OCI-LY3 (cell line): Measurements from ENCODE around the gene TATDN2.
A peak's percentile ranks its signal among the peaks of the same experiment; 100 is the strongest.

Experiments used
- H2AFZ ChIP-seq: fragments of 200-600, 300-600 bp; shearing (Covaris generic); 2 replicates; pipeline ENCODE4 v1.6.0; 2014; ENCODE audit warnings: antibody characterized with exemption, low read depth, low read length
- H3K27ac ChIP-seq: fragments of 200-600, 300-600 bp; sonication (generic); 2 replicates; pipeline ENCODE4 v1.5.1; 2014; ENCODE audit warnings: mild to moderate bottlenecking, low read length, moderate library complexity, mixed read lengths
- H3K27me3 ChIP-seq: fragments of 200-600, 300-600 bp; sonication (generic); 2 replicates; pipeline ENCODE4 v1.6.1; 2014; ENCODE audit warnings: low read depth, low read length, mixed read lengths
- H3K36me3 ChIP-seq: fragments of 200-600, 300-600 bp; sonication (generic); replicated peaks from 2 replicates; pipeline ENCODE3; 2014; ENCODE audit warnings: low read depth, low read length, mixed read lengths
- H3K4me1 ChIP-seq: fragments of 300-600, 200-600 bp; sonication (generic); 2 replicates; pipeline ENCODE4 v1.6.1; 2014; ENCODE audit warnings: low read length, mixed read lengths
- H3K4me2 ChIP-seq: fragments of 200-600, 300-600 bp; sonication (generic); 2 replicates; pipeline ENCODE4 v1.6.1; 2014; ENCODE audit warnings: low read length, mixed read lengths
- H3K4me3 ChIP-seq: fragments of 300-600, 200-600 bp; sonication (generic); 2 replicates; pipeline ENCODE4 v1.5.1; 2014; ENCODE audit warnings: antibody characterized with exemption, mild to moderate bottlenecking, low read length, moderate library complexity
- H3K79me2 ChIP-seq: fragments of 300-600, 200-600 bp; shearing (Covaris generic); 2 replicates; pipeline ENCODE4 v1.6.1; 2014; ENCODE audit warnings: mild to moderate bottlenecking, low read length, mixed read lengths
- H3K9ac ChIP-seq: fragments of 300-600, 200-600 bp; shearing (Covaris generic); 2 replicates; pipeline ENCODE4 v1.6.0; 2014; ENCODE audit warnings: mild to moderate bottlenecking, low read length, moderate library complexity
- H3K9me3 ChIP-seq: fragments of 200-600, 300-600 bp; shearing (Covaris generic); 2 replicates; pipeline ENCODE4 v1.6.1; 2014; ENCODE audit warnings: low read length, mixed read lengths; ENCODE audit not compliant: insufficient read depth
- H4K20me1 ChIP-seq: fragments of 200-600, 300-600 bp; sonication (generic); 2 replicates; pipeline ENCODE4 v1.6.1; 2016; ENCODE audit warnings: low read length, mixed read lengths; ENCODE audit not compliant: insufficient read depth
- EZH2phosphoT487 ChIP-seq: fragments of 200-600 bp; shearing (Covaris generic); IDR thresholded peaks from 2 replicates; pipeline ENCODE4 v1.6.1; 2018; ENCODE audit warnings: antibody characterized with exemption, mixed run types, low read depth
- TF ChIP-seq, protein P1 (sequence below): fragments of 200-600, 300-600 bp; sonication (generic); IDR thresholded peaks from 2 replicates; pipeline ENCODE4 v1.5.1; 2014; ENCODE audit warnings: antibody characterized with exemption, low read length, low read depth

Gene TATDN2

GRCh38 chr3:10247679-10248183 lies 528 bp upstream of the TATDN2 start:
- peaks cover 21% of the 10 kb centered on the region for H3K36me3 ChIP-seq
- peaks cover 40% of the 10 kb centered on the region for H3K79me2 ChIP-seq
- peak overlapping the region; percentile 47 for H3K27ac ChIP-seq
- peaks cover 12% of the 10 kb centered on the region; the same call in 1 of the 2 replicates for H3K9me3 ChIP-seq
- H3K4me1 ChIP-seq = peaks cover 19% of the 10 kb centered on the region
- TF ChIP-seq EZH2phosphoT487 = no peak
- TF ChIP-seq, protein P1, sequence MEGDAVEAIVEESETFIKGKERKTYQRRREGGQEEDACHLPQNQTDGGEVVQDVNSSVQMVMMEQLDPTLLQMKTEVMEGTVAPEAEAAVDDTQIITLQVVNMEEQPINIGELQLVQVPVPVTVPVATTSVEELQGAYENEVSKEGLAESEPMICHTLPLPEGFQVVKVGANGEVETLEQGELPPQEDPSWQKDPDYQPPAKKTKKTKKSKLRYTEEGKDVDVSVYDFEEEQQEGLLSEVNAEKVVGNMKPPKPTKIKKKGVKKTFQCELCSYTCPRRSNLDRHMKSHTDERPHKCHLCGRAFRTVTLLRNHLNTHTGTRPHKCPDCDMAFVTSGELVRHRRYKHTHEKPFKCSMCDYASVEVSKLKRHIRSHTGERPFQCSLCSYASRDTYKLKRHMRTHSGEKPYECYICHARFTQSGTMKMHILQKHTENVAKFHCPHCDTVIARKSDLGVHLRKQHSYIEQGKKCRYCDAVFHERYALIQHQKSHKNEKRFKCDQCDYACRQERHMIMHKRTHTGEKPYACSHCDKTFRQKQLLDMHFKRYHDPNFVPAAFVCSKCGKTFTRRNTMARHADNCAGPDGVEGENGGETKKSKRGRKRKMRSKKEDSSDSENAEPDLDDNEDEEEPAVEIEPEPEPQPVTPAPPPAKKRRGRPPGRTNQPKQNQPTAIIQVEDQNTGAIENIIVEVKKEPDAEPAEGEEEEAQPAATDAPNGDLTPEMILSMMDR = no peak
- no peaks in the 10 kb centered on the region for H3K27me3 ChIP-seq
- H3K4me3 ChIP-seq = peak overlapping the region; percentile 95
- H3K9ac ChIP-seq = peak overlapping the region; percentile 58
- H4K20me1 ChIP-seq = peaks cover 17% of the 10 kb centered on the region
- peak overlapping the region; percentile 83 for H2AFZ ChIP-seq
- H3K4me2 ChIP-seq = peak overlapping the region; percentile 94

GRCh38 chr3:10248984-10249748 lies 907 bp downstream of the TATDN2 start:
- Histone ChIP-seq H3K4me1 (peaks cover 19% of the 10 kb centered on the region), H3K9me3 (peaks cover 12% of the 10 kb centered on the region; the same call in 1 of the 2 replicates), H4K20me1 (peaks cover 24% of the 10 kb centered on the region), H3K27me3 (no peaks in the 10 kb centered on the region), H3K4me3 (peak overlapping the region; percentile 95), H3K36me3 (peaks cover 32% of the 10 kb centered on the region), H3K9ac (peak overlapping the region; percentile 93), H3K27ac (peak overlapping the region; percentile 47), H2AFZ (peak overlapping the region; percentile 12; the same call in 1 of the 2 replicates), H3K4me2 (peak overlapping the region; percentile 90), H3K79me2 (peaks cover 52% of the 10 kb centered on the region)
- TF ChIP-seq, protein P1 = no peak
- no peak for TF ChIP-seq EZH2phosphoT487

GRCh38 chr3:10249833-10250232 lies 1.6 kb downstream of the TATDN2 start:
- Histone ChIP-seq H3K9ac (peak overlapping the region; percentile 93; the same call in 1 of the 2 replicates), H3K36me3 (peaks cover 37% of the 10 kb centered on the region), H3K4me2 (peak overlapping the region; percentile 90), H3K9me3 (peaks cover 5% of the 10 kb centered on the region; the same call in 1 of the 2 replicates), H3K27ac (no peak overlapping the region), H3K4me3 (peak overlapping the region; percentile 95), H3K27me3 (no peaks in the 10 kb centered on the region), H3K4me1 (peaks cover 19% of the 10 kb centered on the region), H3K79me2 (peaks cover 58% of the 10 kb centered on the region), H4K20me1 (peaks cover 24% of the 10 kb centered on the region), H2AFZ (no peak overlapping the region)
- TF ChIP-seq EZH2phosphoT487 = no peak

DNA sequence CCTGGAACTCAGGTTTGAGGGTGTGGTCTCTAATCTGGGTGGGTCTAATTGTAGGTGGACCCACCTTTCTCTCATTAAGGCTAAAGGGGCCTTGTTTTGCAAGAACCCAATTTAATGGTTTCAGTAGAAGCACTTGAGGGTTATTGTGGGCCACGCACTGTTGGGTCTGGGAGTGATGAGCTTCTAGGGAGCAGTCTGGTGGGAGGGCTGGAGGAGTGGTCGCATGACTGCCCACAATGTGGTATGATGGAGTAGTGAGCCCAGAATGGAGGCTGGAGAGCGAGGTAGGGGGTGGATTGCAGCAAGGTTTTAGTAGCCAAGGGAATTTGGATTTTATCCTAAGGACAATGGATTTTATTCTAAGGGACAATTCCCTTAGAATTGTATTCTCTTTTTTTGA lies 2.7 kb downstream of the TATDN2 start:
- Histone ChIP-seq H3K27me3 (no peaks in the 10 kb centered on the region), H3K27ac (no peak overlapping the region), H3K4me2 (0 out of 2 replicates have a peak overlapping the region, but pooled peaks have one; percentile 90), H3K9ac (no peak overlapping the region), H3K79me2 (peaks cover 70% of the 10 kb centered on the region), H3K36me3 (peaks cover 46% of the 10 kb centered on the region), H3K4me1 (peaks cover 19% of the 10 kb centered on the region), H4K20me1 (peaks cover 27% of the 10 kb centered on the region), H3K4me3 (no peak overlapping the region), H3K9me3 (no peaks in the 10 kb centered on the region), H2AFZ (no peak overlapping the region)
- TF ChIP-seq, protein P1 = no peak
- no peak for TF ChIP-seq EZH2phosphoT487
